Spleen (tissue), 11 donors: ENCODE data around the gene RFTN1. TPM values are rescaled to one million over a fixed set of nuclear protein-coding genes. Genes with fewer than 3 reads are reported as not detected.

Source experiments
- DNase-seq: peaks from one replicate; pipeline ENCODE4 v3.0.0-alpha.2; 2020
- H3K27ac ChIP-seq, 8 donors: fragments of 200-600 bp; sonication (generic) in 7 of 8; 1 replicate in 4 of 8; 2 replicates in 4 of 8; pipeline versions ENCODE4 v1.5.0 to v1.8.0; 2016 to 2021; ENCODE audit warnings: inconsistent platforms in 4 of 8, mild to moderate bottlenecking in 4 of 8, moderate library complexity in 1 of 8
- H3K27me3 ChIP-seq, 7 donors: fragments of 200-600 bp; sonication (generic) in 6 of 7; replicated peaks in 1 of 7; 1 replicate in 4 of 7; 2 replicates in 3 of 7; pipeline versions ENCODE4 v1.5.0 to v1.8.0; 2016 to 2021; ENCODE audit warnings: inconsistent platforms in 3 of 7, mild to moderate bottlenecking in 1 of 7
- H3K36me3 ChIP-seq, 6 donors: fragments of 200-600 bp; sonication (generic) in 5 of 6; 1 replicate in 4 of 6; 2 replicates in 2 of 6; pipeline versions ENCODE4 v1.5.0 to v1.8.0; 2016 to 2021; ENCODE audit warnings: inconsistent platforms in 2 of 6
- H3K4me1 ChIP-seq, 6 donors: fragments of 200-600 bp; sonication (generic) in 5 of 6; 1 replicate in 3 of 6; 2 replicates in 3 of 6; pipeline versions ENCODE4 v1.5.0 to v1.8.0; 2016 to 2021; ENCODE audit warnings: inconsistent platforms in 3 of 6
- H3K4me3 ChIP-seq, 8 donors: fragments of 200-600 bp; sonication (generic) in 7 of 8; 1 replicate in 4 of 8; 2 replicates in 4 of 8; pipeline versions ENCODE4 v1.5.0 to v1.8.0; 2016 to 2021; ENCODE audit warnings: inconsistent platforms in 4 of 8, mild to moderate bottlenecking in 4 of 8, moderate library complexity in 2 of 8
- H3K9me3 ChIP-seq, 8 donors: fragments of 200-600 bp; sonication (generic) in 7 of 8; 1 replicate in 4 of 8; 2 replicates in 4 of 8; pipeline versions ENCODE4 v1.5.0 to v1.8.0; 2016 to 2021; ENCODE audit warnings: inconsistent platforms in 4 of 8
- POLR2A ChIP-seq, 3 donors: fragments of 450-650 bp; IDR thresholded peaks; one replicate each; pipeline ENCODE4 v1.5.1; 2017; ENCODE audit warnings: antibody characterized with exemption in 3 of 3, mild to moderate bottlenecking in 1 of 3
- POLR2AphosphoS5 ChIP-seq, 3 donors: sonication (generic); formaldehyde crosslinking; IDR thresholded peaks; one replicate each; pipeline ENCODE4 v1.5.1; 2017; ENCODE audit warnings: antibody characterized with exemption in 3 of 3
- WGBS, 5 donors: extraction: QIAGEN DNeasy Blood & Tissue Kit in 3 of 5; methylation state at CpG; one replicate each; pipeline versions ENCODE4 v1.1.5 to v1.1.7; 2013 to 2018; 5-methylcytosine and 5-hydroxymethylcytosine counted together
- intact Hi-C: fragments of 100-400 bp; cut with DNase I; formaldehyde crosslinking; loops from one replicate; pipeline ENCODE4 v1.15.0; 2023; ENCODE audit warnings: low total_unique reads
- polyA plus RNA-seq, 3 donors: library from polyadenylated mRNA; stranded (reverse); fragments of 200-250 nt; gene quantifications; one replicate each; pipeline ENCODE4 v1.2.1, GENCODE V29; 2013
- total RNA-seq, 7 donors: library from RNA; depleted of rRNA in 3 of 7; stranded (reverse); fragments of >200 nt in 3 of 7; fragmentation: NEBNext Ultra II Directional in 4 of 7; extraction: Animal tissue kit (Norgen Biotek cat#: 25700) in 4 of 7; gene quantifications; one replicate each; pipeline versions ENCODE4 v1.1.0 to v1.2.1, GENCODE V29; 2016 to 2021
- TF ChIP-seq, protein P1 (sequence below), 11 experiments: fragments of 200-600 bp in 7 of 11; fragments of 450-650 bp in 4 of 11; sonication (generic) in 4 of 11; IDR thresholded peaks in 8 of 11; conservative IDR thresholded peaks in 3 of 11; 1 replicate in 7 of 11; 2 replicates in 4 of 11; pipeline versions ENCODE4 v1.4.0 to v1.8.0; 2016 to 2021; ENCODE audit warnings: antibody characterized with exemption in 11 of 11, inconsistent platforms in 4 of 11, mild to moderate bottlenecking in 1 of 11
- donor health status: healthy with polysubstance abuse.
- donor health status: DM: no; HTN: no; CAD: no; lungs with moderate emphysema.
- donor health status: DM: no; HTN: no; CAD: no.
- donor health status: Bipolar disorder and iron deficiency.
- donor health status: healthy.
- donor health status: DM: no; HTN: no; CAD: no.
- donor health status: DM: yes; HTN: yes; CAD: no.

The RFTN1 gene
- total and polyA plus RNA-seq, 10 donors: 30.4 to 106 (median 75.3) TPM

DNA sequence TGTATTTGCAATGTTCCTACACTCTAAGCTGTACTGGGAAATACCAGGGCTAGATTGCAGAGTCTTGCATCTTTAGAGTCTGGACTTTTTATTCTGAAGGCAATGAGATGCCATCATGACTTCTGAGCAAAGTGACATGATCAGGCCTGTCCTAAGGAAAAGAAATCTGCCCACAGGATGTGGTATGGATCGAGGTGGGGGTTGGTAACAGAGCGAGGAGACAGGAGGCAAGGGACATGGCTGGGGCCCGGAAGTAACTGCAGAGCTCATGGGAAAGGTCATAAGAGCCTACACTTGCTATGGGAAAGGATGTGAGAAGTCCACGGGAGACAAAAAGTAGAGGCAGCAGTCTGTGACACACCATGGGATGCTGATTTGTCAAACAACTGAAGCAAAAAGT lies 126.9 kb downstream of the RFTN1 start:
- H3K27me3 ChIP-seq: no peaks in the 10 kb centered on the region
- no peaks in the 10 kb centered on the region for H3K9me3 ChIP-seq
- peak overlapping the region in 4 of 8 donors; percentile 50 to 66 (median 54) for H3K27ac ChIP-seq
- no peak for DNase-seq
- H3K4me1 ChIP-seq: peaks cover 0 to 49% (median 6%) of the 10 kb centered on the region in 6 donors
- WGBS, 5 donors: 57 to 73% (median 62%) methylated on average over 4 of the region's 4 CpGs
- peaks cover 0 to 11% (median 0%) of the 10 kb centered on the region in 6 donors for H3K36me3 ChIP-seq
- intact Hi-C loops: no loop called here
- TF ChIP-seq POLR2A (IDR thresholded peaks at IDR 0.05) (no peak), POLR2AphosphoS5 (IDR thresholded peaks at IDR 0.05) (no peak)
- TF ChIP-seq, protein P1, sequence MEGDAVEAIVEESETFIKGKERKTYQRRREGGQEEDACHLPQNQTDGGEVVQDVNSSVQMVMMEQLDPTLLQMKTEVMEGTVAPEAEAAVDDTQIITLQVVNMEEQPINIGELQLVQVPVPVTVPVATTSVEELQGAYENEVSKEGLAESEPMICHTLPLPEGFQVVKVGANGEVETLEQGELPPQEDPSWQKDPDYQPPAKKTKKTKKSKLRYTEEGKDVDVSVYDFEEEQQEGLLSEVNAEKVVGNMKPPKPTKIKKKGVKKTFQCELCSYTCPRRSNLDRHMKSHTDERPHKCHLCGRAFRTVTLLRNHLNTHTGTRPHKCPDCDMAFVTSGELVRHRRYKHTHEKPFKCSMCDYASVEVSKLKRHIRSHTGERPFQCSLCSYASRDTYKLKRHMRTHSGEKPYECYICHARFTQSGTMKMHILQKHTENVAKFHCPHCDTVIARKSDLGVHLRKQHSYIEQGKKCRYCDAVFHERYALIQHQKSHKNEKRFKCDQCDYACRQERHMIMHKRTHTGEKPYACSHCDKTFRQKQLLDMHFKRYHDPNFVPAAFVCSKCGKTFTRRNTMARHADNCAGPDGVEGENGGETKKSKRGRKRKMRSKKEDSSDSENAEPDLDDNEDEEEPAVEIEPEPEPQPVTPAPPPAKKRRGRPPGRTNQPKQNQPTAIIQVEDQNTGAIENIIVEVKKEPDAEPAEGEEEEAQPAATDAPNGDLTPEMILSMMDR (IDR thresholded peaks at IDR 0.05 in 8 of 11, conservative IDR thresholded peaks at IDR 0.05 in 3 of 11): no peak
- H3K4me3 ChIP-seq: no peak overlapping the region

DNA sequence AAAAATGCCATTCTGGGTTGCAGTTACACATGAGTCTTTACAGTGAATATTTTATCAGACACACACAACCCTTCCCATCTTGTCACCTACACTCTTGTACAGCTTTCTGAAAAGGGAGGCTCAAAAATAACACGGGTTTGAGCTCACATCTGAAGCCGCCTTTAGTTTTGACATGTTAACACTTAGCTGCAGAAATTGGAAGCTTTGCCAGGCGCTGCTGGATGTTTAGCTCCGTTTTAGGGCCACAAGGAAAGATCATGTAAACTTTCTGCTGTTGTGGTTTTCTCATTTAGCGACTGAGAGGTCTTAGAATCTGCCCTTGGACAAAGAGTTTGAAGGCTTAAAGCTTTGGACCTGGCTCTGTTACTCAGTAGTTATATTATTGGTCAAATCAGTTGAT lies 128.3 kb downstream of the RFTN1 start:
- Histone ChIP-seq H3K27me3 (no peaks in the 10 kb centered on the region), H3K36me3 (peaks cover 0 to 11% (median 0%) of the 10 kb centered on the region in 6 donors), H3K9me3 (no peaks in the 10 kb centered on the region), H3K27ac (peak overlapping the region in 1 of 8 donors; percentile 3), H3K4me1 (peaks cover 0 to 45% (median 6%) of the 10 kb centered on the region in 6 donors), H3K4me3 (no peak overlapping the region)
- no peak for TF ChIP-seq POLR2AphosphoS5 (IDR thresholded peaks at IDR 0.05)
- TF ChIP-seq POLR2A (IDR thresholded peaks at IDR 0.05): no peak
- no peak for DNase-seq
- intact Hi-C loops: no loop called here
- WGBS, 5 donors: 78 to 88% (median 86%) methylated on average over 5 of the region's 5 CpGs

DNA sequence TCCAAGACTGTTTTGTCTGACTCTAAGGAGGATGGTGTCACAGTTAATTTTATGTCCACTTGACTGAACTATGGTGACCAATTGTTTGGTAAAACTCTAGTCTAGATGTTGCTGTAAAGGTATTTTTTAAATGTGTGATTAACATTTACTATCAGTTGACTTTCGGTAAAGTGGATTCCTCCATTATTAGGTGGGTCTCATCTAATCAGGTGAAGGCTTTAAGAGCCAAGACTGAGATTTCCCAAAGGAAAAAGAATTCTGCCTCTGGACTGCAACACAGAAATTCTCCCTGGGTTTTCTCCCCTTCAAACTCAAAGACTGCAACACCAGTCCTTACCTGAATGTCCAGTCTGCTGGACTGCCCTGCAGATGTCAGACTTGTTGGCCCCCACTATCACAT lies 129.6 kb downstream of the RFTN1 start:
- intact Hi-C loops: no loop called here
- peaks cover 0 to 3% (median 0%) of the 10 kb centered on the region in 8 donors for H3K9me3 ChIP-seq
- no peaks in the 10 kb centered on the region for H3K27me3 ChIP-seq
- DNase-seq: no peak
- WGBS, 5 donors: 97 to 100% (median 100%) methylated on average over 1 of the region's 1 CpG
- H3K36me3 ChIP-seq: peaks cover 0 to 11% (median 0%) of the 10 kb centered on the region in 6 donors
- H3K4me3 ChIP-seq: no peak overlapping the region
- peaks cover 0 to 57% (median 6%) of the 10 kb centered on the region in 6 donors for H3K4me1 ChIP-seq
- TF ChIP-seq, protein P1 (IDR thresholded peaks at IDR 0.05 in 8 of 11, conservative IDR thresholded peaks at IDR 0.05 in 3 of 11): no peak
- TF ChIP-seq POLR2A (IDR thresholded peaks at IDR 0.05): no peak
- no peak for TF ChIP-seq POLR2AphosphoS5 (IDR thresholded peaks at IDR 0.05)
- H3K27ac ChIP-seq: no peak overlapping the region

DNA sequence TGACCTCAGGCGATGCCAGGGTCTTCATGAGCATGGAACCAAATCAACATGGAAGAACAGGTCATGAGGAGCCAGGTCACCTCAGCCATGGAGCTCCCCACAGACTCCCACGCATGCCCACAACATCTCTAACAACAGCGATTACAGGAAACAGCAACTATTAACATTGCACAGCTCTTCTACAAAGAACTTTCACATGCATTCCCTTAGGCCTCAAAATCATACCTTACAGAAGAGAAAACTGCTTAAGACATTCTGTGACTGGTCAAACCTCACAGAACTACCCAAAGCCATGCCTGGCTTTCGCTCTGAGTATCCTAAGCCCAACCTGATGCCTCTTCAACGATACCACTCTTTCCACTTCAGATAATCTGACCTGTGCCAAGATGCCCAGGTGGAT lies 130.7 kb downstream of the RFTN1 start:
- TF ChIP-seq, protein P1 (IDR thresholded peaks at IDR 0.05 in 8 of 11, conservative IDR thresholded peaks at IDR 0.05 in 3 of 11): no peak
- no peak for TF ChIP-seq POLR2A (IDR thresholded peaks at IDR 0.05)
- TF ChIP-seq POLR2AphosphoS5 (IDR thresholded peaks at IDR 0.05): no peak
- Histone ChIP-seq H3K27me3 (no peaks in the 10 kb centered on the region), H3K4me1 (peaks cover 7 to 60% (median 11%) of the 10 kb centered on the region in 6 donors), H3K9me3 (peaks cover 0 to 13% (median 0%) of the 10 kb centered on the region in 8 donors), H3K4me3 (no peak overlapping the region), H3K36me3 (peaks cover 0 to 11% (median 0%) of the 10 kb centered on the region in 6 donors), H3K27ac (peak overlapping the region in 5 of 8 donors; percentile 9 to 37 (median 24))
- DNase-seq: no peak
- 79 to 82% (median 81%) methylated on average over 5 of the region's 5 CpGs for WGBS, 5 donors
- intact Hi-C loops: no loop called here
